Body of pancreas (tissue), 4 donors: Measurements from ENCODE around the gene PRKAB2.

Source experiments
- POLR2A ChIP-seq, 3 donors: fragments of 450-650 bp; IDR thresholded peaks; one replicate each; pipeline ENCODE4 v1.6.1; 2016; ENCODE audit warnings: antibody characterized with exemption in 3 of 3, mild to moderate bottlenecking in 2 of 3
- TF ChIP-seq, protein P1 (sequence below), 7 experiments: fragments of 450-650 bp in 4 of 7; fragments of 200-600 bp in 3 of 7; sonication (generic) in 3 of 7; IDR thresholded peaks; one replicate each; pipeline ENCODE4 v1.5.1; 2016 to 2019; ENCODE audit warnings: antibody characterized with exemption in 7 of 7

DNA sequence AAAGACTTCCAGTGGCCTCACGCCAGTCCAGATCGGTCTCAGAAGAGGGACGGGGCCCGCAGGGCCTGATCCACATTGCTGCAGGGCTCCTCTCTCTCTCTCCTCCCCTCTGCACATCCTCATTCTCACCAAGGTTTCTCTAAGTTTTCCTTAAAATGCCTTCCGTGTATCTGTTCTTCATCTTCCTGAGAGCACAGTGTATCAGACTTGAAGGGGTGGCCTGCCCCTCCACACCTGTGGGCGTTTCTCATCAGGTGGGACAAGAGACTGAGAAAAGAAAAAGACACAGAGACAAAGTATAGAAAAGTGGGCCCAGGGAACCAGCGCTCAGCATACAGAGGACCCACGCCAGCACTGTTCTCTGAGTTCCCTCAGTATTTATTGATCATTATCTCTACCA, 66.4 kb downstream of the PRKAB2 start:
- TF ChIP-seq, protein P1, sequence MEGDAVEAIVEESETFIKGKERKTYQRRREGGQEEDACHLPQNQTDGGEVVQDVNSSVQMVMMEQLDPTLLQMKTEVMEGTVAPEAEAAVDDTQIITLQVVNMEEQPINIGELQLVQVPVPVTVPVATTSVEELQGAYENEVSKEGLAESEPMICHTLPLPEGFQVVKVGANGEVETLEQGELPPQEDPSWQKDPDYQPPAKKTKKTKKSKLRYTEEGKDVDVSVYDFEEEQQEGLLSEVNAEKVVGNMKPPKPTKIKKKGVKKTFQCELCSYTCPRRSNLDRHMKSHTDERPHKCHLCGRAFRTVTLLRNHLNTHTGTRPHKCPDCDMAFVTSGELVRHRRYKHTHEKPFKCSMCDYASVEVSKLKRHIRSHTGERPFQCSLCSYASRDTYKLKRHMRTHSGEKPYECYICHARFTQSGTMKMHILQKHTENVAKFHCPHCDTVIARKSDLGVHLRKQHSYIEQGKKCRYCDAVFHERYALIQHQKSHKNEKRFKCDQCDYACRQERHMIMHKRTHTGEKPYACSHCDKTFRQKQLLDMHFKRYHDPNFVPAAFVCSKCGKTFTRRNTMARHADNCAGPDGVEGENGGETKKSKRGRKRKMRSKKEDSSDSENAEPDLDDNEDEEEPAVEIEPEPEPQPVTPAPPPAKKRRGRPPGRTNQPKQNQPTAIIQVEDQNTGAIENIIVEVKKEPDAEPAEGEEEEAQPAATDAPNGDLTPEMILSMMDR (IDR thresholded peaks at IDR 0.05), result no peak
- no peak for TF ChIP-seq POLR2A (IDR thresholded peaks at IDR 0.05)
